Kidney (tissue), 14 donors: ENCODE data around the gene GFRA1. TPM values are rescaled to one million over a fixed set of nuclear protein-coding genes. Genes with fewer than 3 reads are reported as not detected.
"Not testable (repeated sequence)": the region's sequence is repeated elsewhere in the genome, so short reads cannot be mapped to it uniquely, and the experiment has no call there.

Experiments
- DNase-seq, 5 donors: peaks; one replicate each; pipeline ENCODE4 v3.0.0-alpha.2; 2013 to 2020
- FAIRE-seq: peaks from 2 replicates; lab custom pipeline; 2012; peaks lifted over from hg19 to GRCh38; lab: Jason Lieb, UNC
- H3K27ac ChIP-seq, 2 donors: one replicate each; pipeline ENCODE4 v1.7.0; 2013; ENCODE audit warnings: low read depth in 2 of 2, low read length in 2 of 2, inconsistent platforms in 1 of 2
- H3K27me3 ChIP-seq: one replicate; pipeline ENCODE4 v1.7.1; 2013; ENCODE audit warnings: low read length, inconsistent platforms; ENCODE audit not compliant: control insufficient read depth, insufficient read depth
- H3K36me3 ChIP-seq, 3 donors: one replicate each; pipeline versions ENCODE4 v1.7.0 to v1.7.1; 2013; ENCODE audit warnings: low read length in 3 of 3, control low read depth in 1 of 3, inconsistent platforms in 1 of 3; ENCODE audit not compliant: insufficient read depth in 3 of 3, control insufficient read depth in 2 of 3
- H3K4me1 ChIP-seq, 3 donors: one replicate each; pipeline versions ENCODE4 v1.7.0 to v1.7.1; 2013; ENCODE audit warnings: low read length in 3 of 3, inconsistent platforms in 1 of 3, low read depth in 1 of 3; ENCODE audit not compliant: control insufficient read depth in 2 of 3, insufficient read depth in 2 of 3
- H3K4me3 ChIP-seq, 3 donors: one replicate each; pipeline versions ENCODE4 v1.7.0 to v1.8.1; 2013; ENCODE audit warnings: low read length in 3 of 3, control low read depth in 1 of 3, inconsistent platforms in 1 of 3
- H3K9ac ChIP-seq, 3 donors: one replicate each; pipeline versions ENCODE4 v1.7.0 to v1.7.1; 2013; ENCODE audit warnings: low read length in 3 of 3, control low read depth in 1 of 3, inconsistent platforms in 1 of 3
- H3K9me3 ChIP-seq, 3 donors: one replicate each; pipeline versions ENCODE4 v1.7.0 to v1.7.1; 2013; ENCODE audit warnings: low read length in 3 of 3, control low read depth in 1 of 3, inconsistent platforms in 1 of 3; ENCODE audit not compliant: control insufficient read depth in 2 of 3, insufficient read depth in 1 of 3
- CTCF ChIP-seq: IDR thresholded peaks from 3 replicates; pipeline ENCODE4 v1.5.1; 2012; ENCODE audit warnings: mild to moderate bottlenecking, moderate library complexity, borderline replicate concordance; ENCODE audit not compliant: insufficient read depth; ENCODE audit errors: extremely low read depth
- intact Hi-C: fragments of 100-400 bp; cut with DNase I; formaldehyde crosslinking; loops from one replicate; pipeline ENCODE4 v1.11.1; 2022
- polyA plus RNA-seq: library from polyadenylated mRNA; stranded (reverse); fragments of 350-450 nt; fragmentation: Illumina TruSeq; extraction: RNeasy Lipid Tissue Mini Kit (QIAGEN cat#74804); gene quantifications from one replicate; pipeline ENCODE4 v1.2.3, GENCODE V29; 2014; ENCODE audit warnings: low read depth, low replicate concordance; ENCODE audit not compliant: insufficient read depth
- total RNA-seq: library from RNA; stranded (reverse); fragmentation: NEBNext Ultra II Directional; extraction: Animal tissue kit (Norgen Biotek cat#: 25700); gene quantifications from one replicate; pipeline ENCODE4 v1.2.1, GENCODE V29; 2021
- donor health status: control.
- donor health status: control.
- donor health status: control.
- donor health status: control.
- donor health status: control.
- donor health status: DM: yes; HTN: yes; CAD: no.
- donor health status: Normal renal cell carcinoma (clear cell type).

The GFRA1 gene
- total and polyA plus RNA-seq, 2 donors from 2014 or later = 3.0 to 22.3 TPM

DNA sequence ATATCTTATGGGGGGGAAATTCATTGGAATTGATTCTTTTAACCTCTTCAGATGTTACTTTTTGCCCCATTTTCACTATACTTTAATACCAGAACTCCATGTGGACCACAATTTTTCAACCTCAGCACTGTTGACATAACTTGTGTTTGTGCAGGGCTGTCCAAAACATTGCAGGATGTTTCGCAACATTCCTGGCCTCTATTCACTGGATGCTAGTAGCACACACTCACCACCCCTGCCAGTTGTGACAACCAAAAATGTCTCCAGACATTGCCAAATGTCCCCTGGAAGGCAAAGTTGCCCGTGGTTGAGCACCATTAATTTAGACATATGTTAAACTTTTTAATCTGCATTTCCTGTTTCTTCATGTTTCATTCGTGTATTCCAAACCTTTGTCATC, 234.7 kb downstream of the GFRA1 start:
- no peak for FAIRE-seq
- DNase-seq = no peak
- Histone ChIP-seq H3K27me3 (no peaks in the 10 kb centered on the region), H3K27ac (no peak overlapping the region), H3K36me3 (no peaks in the 10 kb centered on the region), H3K4me3 (no peak overlapping the region), H3K9ac (no peak overlapping the region), H3K9me3 (peaks cover 0 to 9% (median 0%) of the 10 kb centered on the region in 3 donors), H3K4me1 (no peaks in the 10 kb centered on the region)
- intact Hi-C loops = no loop called here
- TF ChIP-seq CTCF = no peak

- FAIRE-seq, H3K27ac ChIP-seq, intact Hi-C loops: not testable (repeated sequence)
These were observed 237.6 kb downstream of the GFRA1 start for GRCh38 chr10:116035406-116035805.

DNA sequence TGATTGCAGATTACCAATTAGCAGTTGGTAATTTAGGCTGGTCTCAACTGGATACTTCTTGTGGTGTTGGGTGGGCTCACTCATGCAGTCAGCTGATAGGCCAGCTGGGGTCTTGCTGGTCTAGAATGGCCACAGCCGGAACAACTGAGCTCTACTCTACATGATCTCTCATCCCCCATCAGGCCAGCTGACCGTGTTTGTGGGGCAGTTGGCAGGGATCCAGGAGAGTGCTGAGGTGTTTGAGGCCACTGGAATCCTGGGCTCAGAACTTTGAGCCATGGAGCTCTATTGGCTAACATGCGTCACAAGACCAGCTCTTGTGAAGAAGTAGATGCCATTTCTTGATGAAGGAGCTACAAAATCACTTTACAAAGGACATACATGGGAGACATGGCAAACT, 242.4 kb downstream of the GFRA1 start:
- Histone ChIP-seq H3K27me3 (no peaks in the 10 kb centered on the region), H3K4me1 (no peaks in the 10 kb centered on the region), H3K9me3 (peaks cover 0 to 12% (median 0%) of the 10 kb centered on the region in 3 donors), H3K4me3 (no peak overlapping the region), H3K9ac (no peak overlapping the region), H3K27ac (no peak overlapping the region), H3K36me3 (no peaks in the 10 kb centered on the region)
- no peak for FAIRE-seq
- intact Hi-C loops = no loop called here
- no peak for TF ChIP-seq CTCF
- DNase-seq = no peak

More at GRCh38 chr10:116035406-116035805, 237.6 kb downstream of the GFRA1 start:
- H3K4me1 ChIP-seq, H3K27me3 ChIP-seq, H3K4me3 ChIP-seq, H3K9me3 ChIP-seq, H3K36me3 ChIP-seq, H3K9ac ChIP-seq, DNase-seq: not testable (repeated sequence)

GRCh38 chr10:116029826-116030225, 243.2 kb downstream of the GFRA1 start:
- peaks cover 0 to 12% (median 0%) of the 10 kb centered on the region in 3 donors for H3K9me3 ChIP-seq
- H3K4me3 ChIP-seq = no peak overlapping the region
- FAIRE-seq (no peak), DNase-seq (no peak)
- intact Hi-C loops = no loop called here
- no peaks in the 10 kb centered on the region for H3K36me3 ChIP-seq
- TF ChIP-seq CTCF = no peak
- no peak overlapping the region for H3K9ac ChIP-seq
- H3K27me3 ChIP-seq = no peaks in the 10 kb centered on the region
- H3K27ac ChIP-seq = no peak overlapping the region
- no peaks in the 10 kb centered on the region for H3K4me1 ChIP-seq
